ENCODE measurements around the gene DPP10. TPM values are rescaled to one million over a fixed set of nuclear protein-coding genes. Genes with fewer than 3 reads are reported as not detected.

DPP10 gene
- total RNA-seq, 1 donor from 2014 or later: not detected

- no peak for TF ChIP-seq CTCF (IDR thresholded peaks at IDR 0.05)
- intact Hi-C loops (cut with DNase I): no loop called here
- Histone ChIP-seq H3K4me1 (no peaks in the 10 kb centered on the region), H3K9me3 (no peaks in the 10 kb centered on the region), H3K27me3 (no peaks in the 10 kb centered on the region), H3K4me3 (no peak overlapping the region), H3K36me3 (no peaks in the 10 kb centered on the region), H3K27ac (no peak overlapping the region)
- DNase-seq (ENCODE audit: low spot score in 2 of 2): no peak
Observed at GRCh38 chr2:115757286-115757685, 1314.8 kb downstream of the DPP10 start.

- no peak overlapping the region for H3K27ac ChIP-seq
- no peak overlapping the region for H3K4me3 ChIP-seq
- no peaks in the 10 kb centered on the region for H3K27me3 ChIP-seq
- DNase-seq (ENCODE audit: low spot score in 2 of 2): no peak
- no peaks in the 10 kb centered on the region for H3K9me3 ChIP-seq
- TF ChIP-seq CTCF (IDR thresholded peaks at IDR 0.05): no peak
- intact Hi-C loops (cut with DNase I): no loop called here
- H3K4me1 ChIP-seq: no peaks in the 10 kb centered on the region
- H3K36me3 ChIP-seq: no peaks in the 10 kb centered on the region
Observed at GRCh38 chr2:115763601-115764000, 1321.2 kb downstream of the DPP10 start.

- H3K27me3 ChIP-seq: no peaks in the 10 kb centered on the region
- intact Hi-C loops (cut with DNase I): no loop called here
- H3K9me3 ChIP-seq: no peaks in the 10 kb centered on the region
- TF ChIP-seq CTCF (IDR thresholded peaks at IDR 0.05): no peak
- no peaks in the 10 kb centered on the region for H3K36me3 ChIP-seq
- H3K4me1 ChIP-seq: no peaks in the 10 kb centered on the region
- H3K4me3 ChIP-seq: no peak overlapping the region
- no peak for DNase-seq (ENCODE audit: low spot score in 2 of 2)
- no peak overlapping the region for H3K27ac ChIP-seq
Observed at GRCh38 chr2:115771516-115771915, 1329.1 kb downstream of the DPP10 start.

GRCh38 chr2:115774361-115774760 is 1331.9 kb downstream of the DPP10 start:
- no peak for TF ChIP-seq CTCF (IDR thresholded peaks at IDR 0.05)
- intact Hi-C loops (cut with DNase I): no loop called here
- H3K4me3 ChIP-seq: no peak overlapping the region

GRCh38 chr2:115779085-115779632 is 1336.7 kb downstream of the DPP10 start:
- H3K36me3 ChIP-seq: no peaks in the 10 kb centered on the region
- H3K4me3 ChIP-seq: no peak overlapping the region
- no peak for DNase-seq (ENCODE audit: low spot score in 2 of 2)
- H3K4me1 ChIP-seq: no peaks in the 10 kb centered on the region
- H3K27ac ChIP-seq: no peak overlapping the region
- H3K9me3 ChIP-seq: no peaks in the 10 kb centered on the region
- intact Hi-C loops (cut with DNase I): no loop called here
- TF ChIP-seq CTCF (IDR thresholded peaks at IDR 0.05): no peak
- no peaks in the 10 kb centered on the region for H3K27me3 ChIP-seq

More at GRCh38 chr2:115774361-115774760, 1331.9 kb downstream of the DPP10 start:
- Histone ChIP-seq H3K27ac (no peak overlapping the region), H3K9me3 (no peaks in the 10 kb centered on the region), H3K4me1 (no peaks in the 10 kb centered on the region), H3K27me3 (no peaks in the 10 kb centered on the region), H3K36me3 (no peaks in the 10 kb centered on the region)
- no peak for DNase-seq (ENCODE audit: low spot score in 2 of 2)

- intact Hi-C loops (cut with DNase I): no loop called here
- H3K27ac ChIP-seq: no peak overlapping the region
Observed at GRCh38 chr2:115782286-115782685, 1339.8 kb downstream of the DPP10 start.

More at GRCh38 chr2:115782286-115782685, 1339.8 kb downstream of the DPP10 start:
- H3K4me1 ChIP-seq: no peaks in the 10 kb centered on the region
- no peak for DNase-seq (ENCODE audit: low spot score in 2 of 2)
- no peaks in the 10 kb centered on the region for H3K27me3 ChIP-seq
- TF ChIP-seq CTCF (IDR thresholded peaks at IDR 0.05): no peak
- H3K4me3 ChIP-seq: no peak overlapping the region
- H3K9me3 ChIP-seq: no peaks in the 10 kb centered on the region
- H3K36me3 ChIP-seq: no peaks in the 10 kb centered on the region

Measured in ascending aorta (tissue), 2 donors.